ENCODE measurements around the gene PWWP2A.

Gene PWWP2A

DNA sequence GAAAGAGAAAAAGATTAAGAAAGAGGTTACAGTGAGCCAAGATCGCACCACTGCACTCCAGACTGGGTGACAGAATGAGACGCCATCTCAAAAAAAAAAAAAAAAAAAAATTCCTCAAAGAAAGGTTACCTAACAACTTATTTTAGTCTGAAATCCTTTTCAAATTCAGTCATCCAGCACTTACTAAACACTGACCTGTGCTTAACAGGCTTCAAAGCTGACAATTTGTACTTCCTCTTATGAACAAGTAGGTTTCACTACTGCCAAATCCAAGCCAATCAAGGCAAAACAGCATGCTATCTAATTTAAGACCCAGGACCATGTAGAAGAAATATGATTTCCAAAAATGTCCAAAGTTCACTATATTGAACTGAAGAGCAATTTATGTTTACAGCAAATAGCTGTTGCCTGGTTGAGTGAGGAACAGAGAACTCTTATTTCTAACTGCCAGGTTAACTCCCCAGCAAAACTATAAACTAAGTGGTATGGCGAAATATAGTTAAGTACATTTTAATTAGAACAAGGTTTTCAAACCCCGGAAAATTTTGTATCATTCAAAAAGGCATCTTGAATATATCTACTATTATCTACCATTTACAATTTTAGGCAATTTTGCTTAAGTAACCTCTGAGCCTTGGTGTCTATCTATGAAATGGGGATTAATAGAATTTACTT, 13.4 kb downstream of the PWWP2A start:
- no peak overlapping the region for H3K4me3 ChIP-seq (replicated peaks; ENCODE audit: low read depth, low read length)
- no peak for DNase-seq (ENCODE audit: extremely low read depth, low read depth)
- TF ChIP-seq, protein P1, sequence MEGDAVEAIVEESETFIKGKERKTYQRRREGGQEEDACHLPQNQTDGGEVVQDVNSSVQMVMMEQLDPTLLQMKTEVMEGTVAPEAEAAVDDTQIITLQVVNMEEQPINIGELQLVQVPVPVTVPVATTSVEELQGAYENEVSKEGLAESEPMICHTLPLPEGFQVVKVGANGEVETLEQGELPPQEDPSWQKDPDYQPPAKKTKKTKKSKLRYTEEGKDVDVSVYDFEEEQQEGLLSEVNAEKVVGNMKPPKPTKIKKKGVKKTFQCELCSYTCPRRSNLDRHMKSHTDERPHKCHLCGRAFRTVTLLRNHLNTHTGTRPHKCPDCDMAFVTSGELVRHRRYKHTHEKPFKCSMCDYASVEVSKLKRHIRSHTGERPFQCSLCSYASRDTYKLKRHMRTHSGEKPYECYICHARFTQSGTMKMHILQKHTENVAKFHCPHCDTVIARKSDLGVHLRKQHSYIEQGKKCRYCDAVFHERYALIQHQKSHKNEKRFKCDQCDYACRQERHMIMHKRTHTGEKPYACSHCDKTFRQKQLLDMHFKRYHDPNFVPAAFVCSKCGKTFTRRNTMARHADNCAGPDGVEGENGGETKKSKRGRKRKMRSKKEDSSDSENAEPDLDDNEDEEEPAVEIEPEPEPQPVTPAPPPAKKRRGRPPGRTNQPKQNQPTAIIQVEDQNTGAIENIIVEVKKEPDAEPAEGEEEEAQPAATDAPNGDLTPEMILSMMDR (IDR thresholded peaks at IDR 0.05; ENCODE audit: low read depth, low read length, missing control alignments) = no peak

DNA sequence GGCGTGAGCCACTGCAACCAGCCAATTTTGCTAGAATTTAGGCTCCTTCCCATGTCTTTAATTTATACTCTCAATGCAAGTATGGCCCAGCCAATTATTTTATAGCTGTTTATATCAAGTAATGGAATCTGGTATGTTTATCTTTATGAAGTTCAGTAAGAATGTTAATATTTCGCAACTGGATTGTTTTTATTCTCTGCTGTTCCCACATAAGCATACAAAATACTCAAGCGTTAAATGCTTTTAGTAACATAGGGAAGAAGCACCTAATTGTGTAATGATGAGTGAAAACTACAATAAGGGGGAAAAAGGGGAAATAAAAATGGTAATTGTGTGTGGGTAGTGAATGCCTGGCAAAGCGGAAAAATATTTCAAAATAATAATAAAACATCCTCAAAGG, 21.3 kb downstream of the PWWP2A start:
- H3K4me3 ChIP-seq (replicated peaks; ENCODE audit: low read depth, low read length) = no peak overlapping the region
- no peak for DNase-seq (ENCODE audit: extremely low read depth, low read depth)
- TF ChIP-seq, protein P1 (IDR thresholded peaks at IDR 0.05; ENCODE audit: low read depth, low read length, missing control alignments) = no peak

DNA sequence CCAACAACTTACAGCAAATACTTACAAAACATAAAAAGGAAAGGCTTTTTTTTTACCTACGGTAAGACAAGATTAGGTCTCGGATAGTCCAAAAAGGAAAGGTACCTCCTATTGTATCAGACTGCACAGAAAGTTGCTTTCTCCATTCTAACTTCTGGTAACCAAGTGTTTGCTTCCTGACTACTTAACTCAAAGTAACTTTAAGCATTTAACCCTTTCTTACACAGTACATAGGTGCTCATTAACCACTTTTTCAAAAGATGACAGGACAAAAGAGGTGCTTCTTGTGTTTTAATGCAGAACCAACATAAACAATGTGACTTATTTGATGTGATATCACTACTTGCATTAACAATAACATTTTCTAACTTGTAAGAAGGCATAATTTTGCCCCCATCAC, 23.1 kb downstream of the PWWP2A start:
- DNase-seq (ENCODE audit: extremely low read depth, low read depth) = no peak
- TF ChIP-seq, protein P1 (IDR thresholded peaks at IDR 0.05; ENCODE audit: low read depth, low read length, missing control alignments) = no peak
- H3K4me3 ChIP-seq (replicated peaks; ENCODE audit: low read depth, low read length) = no peak overlapping the region

DNA sequence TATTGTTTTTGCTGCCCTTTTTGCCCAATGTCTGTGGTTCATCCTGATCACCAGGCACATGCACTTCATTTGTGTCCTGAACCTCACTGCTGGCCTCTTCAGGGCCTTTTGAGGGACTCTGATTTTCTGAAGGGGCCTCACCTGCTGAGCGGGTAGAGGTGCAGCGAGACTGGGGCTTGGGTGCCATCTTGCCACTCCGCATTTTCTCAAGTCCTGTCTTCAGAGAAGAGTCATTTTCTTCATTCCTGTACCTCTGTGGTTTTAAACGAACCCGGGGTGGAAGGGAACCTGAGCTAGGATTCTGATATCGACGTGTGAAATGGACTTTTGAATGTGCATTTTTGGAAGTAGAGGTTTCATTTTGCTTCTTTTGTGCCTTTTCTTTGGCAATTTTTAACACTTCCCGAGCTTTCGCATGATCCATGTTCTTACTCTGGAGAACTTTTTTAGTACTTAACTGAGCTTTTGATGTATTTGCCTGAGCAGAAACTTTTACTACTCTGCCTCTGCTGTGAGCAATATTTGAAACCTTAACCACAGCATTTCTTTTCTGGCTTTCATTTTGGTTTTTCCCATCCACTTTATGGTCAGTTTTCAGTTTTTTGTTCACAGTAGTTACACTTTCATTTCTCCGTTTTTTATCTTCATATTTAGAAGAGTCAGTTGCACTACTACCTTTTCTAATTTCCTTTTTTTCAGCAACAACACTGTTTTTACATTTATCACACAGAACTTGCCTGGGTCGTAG, 26.1 kb downstream of the PWWP2A start:
- H3K4me3 ChIP-seq (replicated peaks; ENCODE audit: low read depth, low read length) = no peak overlapping the region
- TF ChIP-seq, protein P1 (IDR thresholded peaks at IDR 0.05; ENCODE audit: low read depth, low read length, missing control alignments) = no peak
- DNase-seq (ENCODE audit: extremely low read depth, low read depth) = no peak

DNA sequence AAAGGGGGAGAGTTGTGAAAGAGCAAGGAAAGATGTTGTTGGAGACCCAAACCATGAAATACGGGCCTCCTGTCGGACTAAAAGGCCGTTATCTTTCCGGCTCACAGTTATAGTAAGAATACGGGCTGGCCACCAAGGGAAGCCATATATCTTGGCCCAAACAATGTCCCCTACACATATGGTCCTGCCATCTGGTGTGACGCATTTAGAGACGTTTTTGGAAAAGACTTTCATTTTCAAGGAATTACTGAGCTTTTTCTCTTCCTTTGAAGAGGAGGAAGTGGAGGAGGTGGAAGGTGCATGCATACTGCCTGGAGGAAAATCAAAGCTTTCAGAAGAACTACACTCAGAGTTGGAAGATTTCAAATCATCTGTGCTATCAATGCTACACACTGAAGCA, 26.7 kb downstream of the PWWP2A start:
- no peak for DNase-seq (ENCODE audit: extremely low read depth, low read depth)
- no peak overlapping the region for H3K4me3 ChIP-seq (replicated peaks; ENCODE audit: low read depth, low read length)
- TF ChIP-seq, protein P1 (IDR thresholded peaks at IDR 0.05; ENCODE audit: low read depth, low read length, missing control alignments) = no peak

DNA sequence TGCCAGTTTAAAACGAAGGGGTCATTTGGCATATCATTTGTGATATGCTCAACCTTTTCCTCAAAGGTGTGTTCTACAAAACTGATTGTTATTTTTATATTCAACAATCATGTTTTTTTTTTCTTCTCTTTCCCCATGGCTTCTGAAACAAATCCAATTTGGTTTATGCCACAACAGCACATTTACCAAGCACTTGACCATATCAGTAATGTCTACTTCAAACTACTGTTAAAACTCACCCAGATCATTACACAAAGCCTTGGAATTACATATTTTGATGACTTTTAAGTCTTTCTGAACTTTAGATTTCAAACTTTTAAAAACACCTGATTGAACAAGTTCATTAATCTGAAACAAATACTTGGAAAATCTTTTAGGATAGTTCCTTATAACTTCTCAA, 29.2 kb downstream of the PWWP2A start:
- DNase-seq (ENCODE audit: extremely low read depth, low read depth) = no peak
- TF ChIP-seq, protein P1 (IDR thresholded peaks at IDR 0.05; ENCODE audit: low read depth, low read length, missing control alignments) = no peak
- no peak overlapping the region for H3K4me3 ChIP-seq (replicated peaks; ENCODE audit: low read depth, low read length)
